ACC112 (cell line): Measurements from ENCODE around the gene CPXM2.

Experiments used
- H2AFZ ChIP-seq: fragments of 200-600 bp; sonication (generic); one replicate; pipeline ENCODE4 v1.6.0; 2017; ENCODE audit warnings: antibody characterized with exemption, low read length; ENCODE audit not compliant: unreplicated experiment
- H3K27ac ChIP-seq: fragments of 200-600 bp; sonication (generic); 2 replicates; pipeline ENCODE4 v1.5.1; 2014; ENCODE audit warnings: low read depth, mild to moderate bottlenecking, antibody characterized with exemption, low read length, moderate library complexity
- H3K27me3 ChIP-seq: fragments of 200-600 bp; sonication (generic); 2 replicates; pipeline ENCODE4 v1.6.1; 2014; ENCODE audit warnings: mild to moderate bottlenecking, antibody characterized with exemption, low read length, moderate library complexity, mixed read lengths; ENCODE audit not compliant: insufficient read depth
- H3K36me3 ChIP-seq: fragments of 200-600 bp; sonication (generic); 2 replicates; pipeline ENCODE4 v1.6.1; 2016; ENCODE audit warnings: mild to moderate bottlenecking, antibody characterized with exemption, low read length, moderate library complexity, mixed read lengths; ENCODE audit not compliant: insufficient read depth
- H3K4me1 ChIP-seq: fragments of 200-600 bp; sonication (generic); one replicate; pipeline ENCODE4 v1.6.1; 2016; ENCODE audit warnings: low read length, mixed read lengths; ENCODE audit not compliant: insufficient read depth, unreplicated experiment, control insufficient read depth
- H3K4me3 ChIP-seq: fragments of 200-600 bp; sonication (generic); 2 replicates; pipeline ENCODE4 v1.5.1; 2014; ENCODE audit warnings: mild to moderate bottlenecking, low read depth, low read length
- H3K79me2 ChIP-seq: fragments of 200-600 bp; sonication (generic); one replicate; pipeline ENCODE4 v1.6.0; 2016; ENCODE audit warnings: low read length; ENCODE audit not compliant: control insufficient read depth, unreplicated experiment, insufficient read depth

Gene CPXM2

DNA sequence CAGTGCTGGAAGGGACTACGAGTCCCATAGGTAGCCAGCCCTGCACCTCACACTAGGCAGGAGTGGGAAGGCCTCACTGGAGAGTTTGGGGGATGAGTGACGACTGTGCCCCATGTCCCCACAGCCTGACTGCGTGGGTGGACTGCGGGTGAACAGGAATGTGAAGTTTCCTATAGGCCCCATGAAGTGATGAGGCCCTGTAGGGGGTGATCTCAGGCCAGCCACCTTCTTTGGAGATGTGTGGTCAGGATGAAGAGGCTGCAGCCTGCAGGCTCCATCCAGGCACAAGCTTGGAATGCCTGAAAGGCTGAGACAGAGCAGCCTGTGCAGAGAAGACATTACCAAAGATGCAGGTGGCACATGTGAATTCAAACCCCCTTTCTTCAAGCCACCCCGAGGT lies 94.9 kb downstream of the CPXM2 start:
- no peaks in the 10 kb centered on the region for H3K79me2 ChIP-seq
- H3K27ac ChIP-seq = no peak overlapping the region
- H3K36me3 ChIP-seq = no peaks in the 10 kb centered on the region
- H3K4me3 ChIP-seq = no peak overlapping the region
- no peaks in the 10 kb centered on the region for H3K27me3 ChIP-seq
- no peak overlapping the region for H2AFZ ChIP-seq
- H3K4me1 ChIP-seq = no peaks in the 10 kb centered on the region

DNA sequence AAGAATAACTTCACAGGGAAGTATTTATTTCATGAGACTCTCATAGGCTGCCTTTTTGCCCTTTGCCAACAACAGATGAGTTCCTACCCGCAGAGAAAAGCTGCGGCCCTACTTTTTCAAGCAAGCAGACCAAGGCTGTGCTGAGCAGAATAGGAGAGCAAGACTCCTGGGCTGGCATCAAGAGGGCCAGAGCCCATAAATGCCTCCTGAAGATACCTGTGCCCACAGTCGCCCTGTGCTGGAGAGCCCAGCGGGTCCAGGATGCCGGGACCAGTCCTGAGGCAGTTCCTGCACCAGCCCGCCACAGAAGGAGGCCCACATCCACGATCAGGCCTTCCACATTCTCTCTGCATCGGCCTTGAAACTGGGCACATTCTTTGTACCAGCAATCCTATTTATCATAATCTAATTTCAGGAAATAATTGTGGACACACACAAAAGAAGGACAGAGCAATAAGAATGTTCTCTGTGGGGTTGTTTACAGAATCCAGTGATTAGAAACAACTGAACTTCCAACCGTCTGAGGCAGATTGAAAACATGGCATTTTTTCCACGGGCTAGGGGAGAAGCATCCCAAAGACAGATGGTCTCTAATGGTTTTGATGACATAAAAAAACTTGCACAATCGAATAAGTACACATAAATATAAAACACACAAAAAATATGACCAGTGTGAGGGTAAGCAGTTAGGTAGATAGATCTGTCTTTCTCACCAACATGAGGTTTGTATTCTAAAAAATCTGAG lies 95.6 kb downstream of the CPXM2 start:
- Histone ChIP-seq H3K4me3 (no peak overlapping the region), H3K27ac (no peak overlapping the region), H3K27me3 (no peaks in the 10 kb centered on the region), H2AFZ (no peak overlapping the region), H3K4me1 (no peaks in the 10 kb centered on the region), H3K79me2 (no peaks in the 10 kb centered on the region), H3K36me3 (no peaks in the 10 kb centered on the region)

DNA sequence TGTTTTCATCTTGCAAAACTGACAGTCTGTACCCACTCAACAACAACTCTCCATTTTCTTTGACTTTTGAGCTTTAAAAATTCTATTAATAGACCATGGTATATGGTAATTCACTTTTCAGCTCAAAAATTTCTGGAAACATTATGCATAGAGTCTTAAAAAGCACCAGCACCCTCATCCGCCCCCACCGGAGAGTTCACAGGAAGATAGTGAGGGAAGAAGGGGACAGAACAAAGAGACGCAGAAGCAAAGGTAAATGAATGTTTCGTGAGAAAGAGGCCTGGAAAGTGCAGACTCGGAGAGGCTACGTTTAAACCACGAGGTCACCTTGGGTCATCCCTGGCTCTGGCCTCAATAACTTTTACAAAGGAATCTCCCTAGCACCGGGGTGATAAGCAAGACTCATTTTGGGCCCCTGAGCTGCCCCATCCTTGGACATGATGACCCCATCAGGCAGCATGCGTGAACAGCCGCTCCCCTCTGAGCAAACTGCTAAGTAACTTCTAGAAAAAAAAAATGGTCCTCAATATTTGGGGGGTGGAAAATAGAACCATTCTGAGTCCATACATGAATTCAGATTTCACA lies 96.3 kb downstream of the CPXM2 start:
- H3K4me3 ChIP-seq = no peak overlapping the region
- H3K27me3 ChIP-seq = no peaks in the 10 kb centered on the region
- no peak overlapping the region for H2AFZ ChIP-seq
- no peaks in the 10 kb centered on the region for H3K79me2 ChIP-seq
- no peaks in the 10 kb centered on the region for H3K36me3 ChIP-seq
- no peaks in the 10 kb centered on the region for H3K4me1 ChIP-seq
- H3K27ac ChIP-seq = no peak overlapping the region

DNA sequence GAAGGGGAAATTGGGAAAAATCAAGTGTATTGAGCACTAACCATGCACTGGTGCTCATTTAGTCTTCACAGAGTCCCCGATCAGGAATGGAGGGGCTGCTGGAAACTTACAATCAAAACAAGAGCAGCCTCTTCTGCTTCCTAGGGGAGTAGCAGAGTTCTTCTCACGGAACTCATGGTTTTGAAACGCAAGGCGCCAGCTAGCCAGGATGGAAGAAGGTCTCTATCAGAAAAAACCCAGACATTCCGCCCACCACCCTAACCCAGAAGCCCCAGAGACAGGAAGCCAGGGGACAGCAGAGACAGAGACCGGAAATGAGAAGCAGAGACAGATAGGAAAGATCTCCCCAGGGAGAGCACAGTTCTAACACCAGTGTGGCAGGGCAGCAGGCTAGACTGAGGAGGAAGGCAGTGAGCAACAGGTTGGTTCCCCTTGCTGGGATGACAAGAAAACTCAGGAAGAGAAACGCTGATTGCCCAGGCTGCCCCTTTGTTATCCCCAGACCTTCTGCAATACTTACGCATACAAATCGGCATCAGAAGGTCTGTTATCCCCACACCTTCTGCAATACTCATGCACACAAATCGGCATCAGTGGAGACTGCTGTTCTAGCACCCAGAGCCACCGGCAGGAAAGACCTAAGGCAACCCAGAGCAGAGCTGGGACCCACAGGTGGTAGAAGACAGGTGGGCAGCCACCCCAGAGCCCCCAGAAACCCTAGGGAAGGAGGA lies 99.2 kb downstream of the CPXM2 start:
- H3K36me3 ChIP-seq = no peaks in the 10 kb centered on the region
- no peak overlapping the region for H3K27ac ChIP-seq
- no peaks in the 10 kb centered on the region for H3K27me3 ChIP-seq
- no peaks in the 10 kb centered on the region for H3K4me1 ChIP-seq
- no peaks in the 10 kb centered on the region for H3K79me2 ChIP-seq
- H3K4me3 ChIP-seq = no peak overlapping the region
- H2AFZ ChIP-seq = no peak overlapping the region

DNA sequence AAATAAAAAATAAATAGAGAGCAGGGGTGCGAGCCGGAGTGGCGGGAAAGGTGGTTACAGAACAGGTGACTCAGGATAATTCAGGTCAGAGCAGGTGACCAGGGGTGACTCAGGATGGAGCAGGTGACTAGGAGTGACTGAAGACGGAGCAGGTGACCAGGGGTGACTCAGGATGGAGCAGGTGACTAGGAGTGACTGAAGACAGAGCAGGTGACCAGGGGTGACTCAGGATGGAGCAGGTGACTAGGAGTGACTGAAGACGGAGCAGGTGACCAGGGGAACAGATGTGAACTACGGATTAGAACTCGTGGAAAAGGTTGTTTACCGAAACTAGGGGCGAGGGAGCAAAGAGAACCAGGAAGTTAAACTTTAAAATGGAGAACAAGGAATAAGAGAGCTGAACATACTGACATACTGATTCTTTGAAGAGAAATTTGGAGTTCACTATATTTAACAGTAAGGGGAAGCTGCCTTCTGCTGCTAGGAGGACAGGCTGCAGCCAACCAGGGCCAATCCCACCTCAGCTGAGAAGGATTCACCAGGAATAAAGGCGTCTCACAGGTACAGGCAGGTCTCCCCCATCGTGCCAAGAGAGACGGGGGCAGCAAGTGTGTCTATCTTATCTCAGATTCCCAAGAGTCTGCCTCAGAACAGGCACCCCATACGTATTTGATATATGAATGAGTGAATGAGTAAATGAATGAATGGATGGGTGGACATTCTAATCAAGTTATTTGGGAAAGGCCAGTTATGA lies 101.3 kb downstream of the CPXM2 start:
- H3K36me3 ChIP-seq = no peaks in the 10 kb centered on the region
- H3K27ac ChIP-seq = no peak overlapping the region
- H3K79me2 ChIP-seq = no peaks in the 10 kb centered on the region
- no peaks in the 10 kb centered on the region for H3K27me3 ChIP-seq
- no peaks in the 10 kb centered on the region for H3K4me1 ChIP-seq
- H2AFZ ChIP-seq = no peak overlapping the region
- H3K4me3 ChIP-seq = no peak overlapping the region

DNA sequence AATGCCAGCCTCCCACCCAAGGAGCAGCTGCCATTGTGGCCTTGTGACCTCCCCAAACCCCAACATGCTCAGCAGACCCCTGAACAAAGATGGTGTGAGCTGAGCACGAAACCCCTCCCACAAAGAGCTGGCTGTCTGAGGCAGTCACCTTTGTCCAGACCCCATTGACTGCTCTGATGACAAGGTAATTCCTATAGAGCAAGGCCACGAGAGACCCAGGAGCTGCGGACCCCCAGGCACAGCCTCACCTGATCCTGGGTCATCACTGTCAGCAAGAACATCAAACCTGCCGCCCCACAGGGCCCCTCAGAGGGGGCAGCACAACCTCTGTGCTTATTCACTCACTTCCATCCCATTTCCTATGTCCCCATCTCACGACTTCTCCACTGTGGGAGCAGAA lies 102.6 kb downstream of the CPXM2 start:
- Histone ChIP-seq H3K79me2 (no peaks in the 10 kb centered on the region), H2AFZ (no peak overlapping the region)

GRCh38 chr10:123787566-123787965 lies 104.0 kb downstream of the CPXM2 start:
- no peaks in the 10 kb centered on the region for H3K36me3 ChIP-seq
- H3K27me3 ChIP-seq = no peaks in the 10 kb centered on the region
- H3K27ac ChIP-seq = no peak overlapping the region
- H3K4me3 ChIP-seq = no peak overlapping the region
- no peaks in the 10 kb centered on the region for H3K79me2 ChIP-seq
- H3K4me1 ChIP-seq = no peaks in the 10 kb centered on the region
- H2AFZ ChIP-seq = no peak overlapping the region

More for the DNA sequence above, 102.6 kb downstream of the CPXM2 start:
- Histone ChIP-seq H3K4me3 (no peak overlapping the region), H3K27me3 (no peaks in the 10 kb centered on the region), H3K4me1 (no peaks in the 10 kb centered on the region), H3K36me3 (no peaks in the 10 kb centered on the region), H3K27ac (no peak overlapping the region)

DNA sequence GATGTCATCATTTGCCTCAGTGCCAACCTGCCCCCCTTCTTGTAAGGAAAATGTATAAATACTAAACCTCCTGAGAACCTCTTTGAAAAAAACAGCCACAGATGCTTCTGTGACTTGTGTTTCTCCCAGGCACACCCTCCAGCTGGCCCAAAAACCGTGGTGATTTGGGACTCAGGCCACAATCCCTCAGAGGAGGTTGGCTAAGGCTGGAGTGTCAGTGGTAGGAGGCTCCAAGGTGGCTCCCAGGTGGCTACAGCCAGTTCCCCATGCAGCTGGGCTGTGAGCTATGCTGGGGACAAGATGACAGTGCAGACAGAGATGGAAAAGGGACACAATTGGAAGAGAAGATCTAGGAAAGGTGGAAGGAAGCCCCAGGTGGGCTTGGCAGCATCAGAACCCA lies 104.7 kb downstream of the CPXM2 start:
- H2AFZ ChIP-seq = no peak overlapping the region
- no peaks in the 10 kb centered on the region for H3K27me3 ChIP-seq
- no peaks in the 10 kb centered on the region for H3K36me3 ChIP-seq
- no peak overlapping the region for H3K4me3 ChIP-seq
- no peak overlapping the region for H3K27ac ChIP-seq
- no peaks in the 10 kb centered on the region for H3K4me1 ChIP-seq
- no peaks in the 10 kb centered on the region for H3K79me2 ChIP-seq

GRCh38 chr10:123786306-123786705 lies 105.3 kb downstream of the CPXM2 start:
- no peaks in the 10 kb centered on the region for H3K4me1 ChIP-seq
- H3K27ac ChIP-seq = no peak overlapping the region
- H2AFZ ChIP-seq = no peak overlapping the region
- H3K4me3 ChIP-seq = no peak overlapping the region
- H3K79me2 ChIP-seq = no peaks in the 10 kb centered on the region
- no peaks in the 10 kb centered on the region for H3K27me3 ChIP-seq
- no peaks in the 10 kb centered on the region for H3K36me3 ChIP-seq

GRCh38 chr10:123784646-123785045 lies 107.0 kb downstream of the CPXM2 start:
- H3K36me3 ChIP-seq = no peaks in the 10 kb centered on the region
- no peaks in the 10 kb centered on the region for H3K27me3 ChIP-seq
- H3K79me2 ChIP-seq = no peaks in the 10 kb centered on the region
- H2AFZ ChIP-seq = no peak overlapping the region
- H3K4me3 ChIP-seq = no peak overlapping the region
- H3K4me1 ChIP-seq = no peaks in the 10 kb centered on the region
- H3K27ac ChIP-seq = no peak overlapping the region
